Tibial nerve (tissue), 4 donors: ENCODE results near the gene MTCL1.

Experiments
- CTCF ChIP-seq, 5 experiments: fragments of 200-600 bp in 3 of 5; fragments of 450-650 bp in 2 of 5; sonication (generic) in 3 of 5; IDR thresholded peaks; one replicate each; pipeline ENCODE4 v1.5.1; 2016 to 2019; ENCODE audit warnings: antibody characterized with exemption in 5 of 5, mild to moderate bottlenecking in 3 of 5, moderate library complexity in 2 of 5
- EP300 ChIP-seq, 2 donors: sonication (generic); formaldehyde crosslinking; IDR thresholded peaks; one replicate each; pipeline ENCODE4 v1.6.1; 2017; ENCODE audit warnings: antibody characterized with exemption in 2 of 2, mild to moderate bottlenecking in 1 of 2
- POLR2A ChIP-seq, 2 donors: fragments of 450-650 bp; IDR thresholded peaks; one replicate each; pipeline ENCODE4 v1.6.1; 2017; ENCODE audit warnings: antibody characterized with exemption in 2 of 2, mild to moderate bottlenecking in 2 of 2, moderate library complexity in 2 of 2

- TF ChIP-seq CTCF (IDR thresholded peaks at IDR 0.05) (no peak), POLR2A (IDR thresholded peaks at IDR 0.05) (no peak), EP300 (IDR thresholded peaks at IDR 0.05) (no peak)
Observed at GRCh38 chr18:8694891-8695290, 10.5 kb upstream of the MTCL1 start.
